Activated CD4-positive, CD25-positive, alpha-beta regulatory T cell treated with anti-CD3 and anti-CD28 coated beads, Interleukin-2, amount 50 U/mL, for 24 hours (primary cell): ENCODE data around the gene IGSF21.

Source experiments
- ATAC-seq, 2 donors: fragments of 150-1000 bp; cut with Tn5 transposase; one replicate each; pipeline ENCODE4 v1.10.0; 2021; ENCODE audit warnings: mild to moderate bottlenecking in 1 of 2, moderate library complexity in 1 of 2

IGSF21 gene

GRCh38 chr1:18120638-18121037, 13.0 kb downstream of the IGSF21 start:
- no peak for ATAC-seq

GRCh38 chr1:18121072-18121820, 13.6 kb downstream of the IGSF21 start:
- ATAC-seq = no peak

GRCh38 chr1:18123467-18123992, 15.9 kb downstream of the IGSF21 start:
- no peak for ATAC-seq

- ATAC-seq = no peak
These were observed 17.4 kb downstream of the IGSF21 start for GRCh38 chr1:18124977-18125376.

- no peak for ATAC-seq
These were observed 19.0 kb downstream of the IGSF21 start for GRCh38 chr1:18126616-18127015.

GRCh38 chr1:18128298-18128697, 20.7 kb downstream of the IGSF21 start:
- no peak for ATAC-seq

GRCh38 chr1:18130356-18130755, 22.8 kb downstream of the IGSF21 start:
- no peak for ATAC-seq

GRCh38 chr1:18132022-18132710, 24.6 kb downstream of the IGSF21 start:
- no peak for ATAC-seq

GRCh38 chr1:18132711-18133541, 25.3 kb downstream of the IGSF21 start:
- ATAC-seq = no peak

- no peak for ATAC-seq
These were observed 26.9 kb downstream of the IGSF21 start for GRCh38 chr1:18134324-18135046.

- ATAC-seq = no peak
These were observed 30.3 kb downstream of the IGSF21 start for GRCh38 chr1:18137759-18138345.

GRCh38 chr1:18139198-18139981, 31.8 kb downstream of the IGSF21 start:
- ATAC-seq = no peak

- no peak for ATAC-seq
These were observed 32.8 kb downstream of the IGSF21 start for GRCh38 chr1:18140411-18140810.

- no peak for ATAC-seq
These were observed 34.1 kb downstream of the IGSF21 start for GRCh38 chr1:18141661-18142060.

GRCh38 chr1:18142471-18142870, 34.9 kb downstream of the IGSF21 start:
- no peak for ATAC-seq

GRCh38 chr1:18142969-18143368, 35.4 kb downstream of the IGSF21 start:
- ATAC-seq = no peak

GRCh38 chr1:18144062-18144461, 36.5 kb downstream of the IGSF21 start:
- no peak for ATAC-seq

GRCh38 chr1:18144916-18145647, 37.5 kb downstream of the IGSF21 start:
- ATAC-seq = no peak

- no peak for ATAC-seq
These were observed 38.4 kb downstream of the IGSF21 start for GRCh38 chr1:18145851-18146618.

GRCh38 chr1:18146886-18147285, 39.3 kb downstream of the IGSF21 start:
- ATAC-seq = no peak
